HG02885 (cell line): ENCODE data around the gene LRRC57.
A peak's percentile ranks its signal among the peaks of the same experiment; 100 is the strongest.

Experiments
- ATAC-seq: cut with Tn5 transposase; IDR thresholded peaks from one replicate; pipeline ENCODE4 v1.9.1; 2021; ENCODE audit warnings: mild to moderate bottlenecking; ENCODE audit not compliant: unreplicated experiment, poor library complexity

LRRC57 gene

GRCh38 chr15:42493679-42494078, 54.9 kb downstream of the LRRC57 start:
- no peak for ATAC-seq

- no peak for ATAC-seq
Observed at GRCh38 chr15:42491539-42492225, 56.9 kb downstream of the LRRC57 start.

- peak; percentile 59 for ATAC-seq
Observed at GRCh38 chr15:42490671-42491538, 57.7 kb downstream of the LRRC57 start, which contains the start of gene ZNF106. TSS of gene ZNF106 (minus strand) at chr15:42491141. CDS start at chr15:42472289, 18,852 bp downstream.

GRCh38 chr15:42490291-42490670, 58.3 kb downstream of the LRRC57 start:
- no peak for ATAC-seq
